ENCODE results near the gene MAP3K5. TPM values are rescaled to one million over a fixed set of nuclear protein-coding genes. Genes with fewer than 3 reads are reported as not detected.

Gene MAP3K5
- total and polyA plus RNA-seq, 9 of the 15 experiments (the other 6 are each of a cell fraction or from before 2014, with no cell fraction given), result 2.2 to 13.0 (median 9.9) TPM

DNA sequence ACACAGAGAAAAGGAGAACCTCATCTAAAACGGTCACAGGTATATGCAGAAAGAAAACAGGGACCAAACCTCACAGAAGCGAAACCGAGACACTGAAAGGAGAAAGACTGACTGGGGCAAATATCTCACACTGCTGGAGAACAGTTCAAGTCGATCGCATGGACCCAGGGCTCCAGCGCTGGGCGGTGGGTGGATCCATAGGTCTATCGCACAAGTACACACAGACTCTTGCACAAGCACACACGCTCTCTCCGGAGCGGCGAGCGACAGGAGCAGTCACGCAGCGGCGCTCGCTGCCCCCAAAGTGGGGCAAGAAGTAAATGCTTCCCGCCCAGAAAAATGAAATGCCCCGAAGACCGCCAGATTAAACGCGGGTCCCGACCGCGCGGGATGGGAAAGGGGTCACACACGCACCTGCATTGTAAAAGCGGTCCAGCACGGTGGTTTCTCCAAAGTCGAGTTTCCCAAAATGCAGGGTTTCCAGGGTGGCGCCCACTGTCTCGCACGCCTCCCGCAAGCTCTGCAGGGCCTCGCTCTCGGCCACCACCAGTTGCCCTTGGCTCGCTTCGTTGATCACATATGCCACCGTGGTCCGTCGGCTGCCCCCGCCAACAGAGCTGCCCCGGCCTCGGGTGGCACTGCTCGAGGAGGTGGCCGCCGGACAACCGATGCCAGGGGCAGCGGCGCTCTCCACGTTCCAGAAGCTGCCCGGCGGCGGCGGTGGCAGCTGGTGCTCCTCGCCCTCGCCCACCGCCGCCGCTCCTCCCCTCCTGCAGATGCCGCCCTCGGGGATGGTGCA is 782 bp downstream of the MAP3K5 start (continued):
- TF ChIP-seq, protein P1, sequence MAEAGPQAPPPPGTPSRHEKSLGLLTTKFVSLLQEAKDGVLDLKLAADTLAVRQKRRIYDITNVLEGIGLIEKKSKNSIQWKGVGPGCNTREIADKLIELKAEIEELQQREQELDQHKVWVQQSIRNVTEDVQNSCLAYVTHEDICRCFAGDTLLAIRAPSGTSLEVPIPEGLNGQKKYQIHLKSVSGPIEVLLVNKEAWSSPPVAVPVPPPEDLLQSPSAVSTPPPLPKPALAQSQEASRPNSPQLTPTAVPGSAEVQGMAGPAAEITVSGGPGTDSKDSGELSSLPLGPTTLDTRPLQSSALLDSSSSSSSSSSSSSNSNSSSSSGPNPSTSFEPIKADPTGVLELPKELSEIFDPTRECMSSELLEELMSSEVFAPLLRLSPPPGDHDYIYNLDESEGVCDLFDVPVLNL (CRISPR knock-in tag; IDR thresholded peaks at IDR 0.05; ENCODE audit: low read depth), result no peak
- TF ChIP-seq PCBP1 (IDR thresholded peaks at IDR 0.05; ENCODE audit: low read depth, low read length, poor library complexity, severe bottlenecking) (no peak), SOX6 (IDR thresholded peaks at IDR 0.05) (0 out of 2 replicates have a peak, but pooled peaks have one; percentile 42), ELF4 (CRISPR knock-in tag; IDR thresholded peaks at IDR 0.05) (peak; percentile 59; the same call in 1 of the 2 replicates), TRIM24 (IDR thresholded peaks at IDR 0.05) (no peak), TARDBP (IDR thresholded peaks at IDR 0.05) (no peak), BMI1 (IDR thresholded peaks at IDR 0.05; ENCODE audit: low read length) (no peak), ARID1B (IDR thresholded peaks at IDR 0.05) (peak; percentile 39), FOXA3 (CRISPR knock-in tag; conservative IDR thresholded peaks at IDR 0.05 in 1 of 2, IDR thresholded peaks at IDR 0.05 in 1 of 2) (peak in 1 of 2 experiments; percentile 62; a peak in 1 of 4 replicates), GTF2A2 (tag; IDR thresholded peaks at IDR 0.05) (no peak), GTF2F1 (IDR thresholded peaks at IDR 0.05; ENCODE audit: low read depth, low read length) (no peak), ZNF165 (CRISPR knock-in tag; IDR thresholded peaks at IDR 0.05; ENCODE audit: borderline replicate concordance) (no peak), ARHGAP35 (IDR thresholded peaks at IDR 0.05; ENCODE audit: partially characterized antibody) (no peak), ARNT (IDR thresholded peaks at IDR 0.05) (no peak), RFX7 (CRISPR knock-in tag; IDR thresholded peaks at IDR 0.05) (no peak), BCL6 (CRISPR knock-in tag; IDR thresholded peaks at IDR 0.05) (no peak), RBM39 (optimal IDR thresholded peaks at IDR 0.05; ENCODE audit: low read depth, low read length) (no peak), SNIP1 (IDR thresholded peaks at IDR 0.05; ENCODE audit: low read depth) (no peak), SMAD1 (IDR thresholded peaks at IDR 0.05; ENCODE audit: low read depth, low read length, partially characterized antibody) (no peak)
- TF ChIP-seq, protein P2, sequence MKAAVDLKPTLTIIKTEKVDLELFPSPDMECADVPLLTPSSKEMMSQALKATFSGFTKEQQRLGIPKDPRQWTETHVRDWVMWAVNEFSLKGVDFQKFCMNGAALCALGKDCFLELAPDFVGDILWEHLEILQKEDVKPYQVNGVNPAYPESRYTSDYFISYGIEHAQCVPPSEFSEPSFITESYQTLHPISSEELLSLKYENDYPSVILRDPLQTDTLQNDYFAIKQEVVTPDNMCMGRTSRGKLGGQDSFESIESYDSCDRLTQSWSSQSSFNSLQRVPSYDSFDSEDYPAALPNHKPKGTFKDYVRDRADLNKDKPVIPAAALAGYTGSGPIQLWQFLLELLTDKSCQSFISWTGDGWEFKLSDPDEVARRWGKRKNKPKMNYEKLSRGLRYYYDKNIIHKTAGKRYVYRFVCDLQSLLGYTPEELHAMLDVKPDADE (conservative IDR thresholded peaks at IDR 0.05; ENCODE audit: control insufficient read depth, low read depth, low read length), result peak; percentile 36; the same call in 1 of the 2 replicates
- TF ChIP-seq, protein P3, sequence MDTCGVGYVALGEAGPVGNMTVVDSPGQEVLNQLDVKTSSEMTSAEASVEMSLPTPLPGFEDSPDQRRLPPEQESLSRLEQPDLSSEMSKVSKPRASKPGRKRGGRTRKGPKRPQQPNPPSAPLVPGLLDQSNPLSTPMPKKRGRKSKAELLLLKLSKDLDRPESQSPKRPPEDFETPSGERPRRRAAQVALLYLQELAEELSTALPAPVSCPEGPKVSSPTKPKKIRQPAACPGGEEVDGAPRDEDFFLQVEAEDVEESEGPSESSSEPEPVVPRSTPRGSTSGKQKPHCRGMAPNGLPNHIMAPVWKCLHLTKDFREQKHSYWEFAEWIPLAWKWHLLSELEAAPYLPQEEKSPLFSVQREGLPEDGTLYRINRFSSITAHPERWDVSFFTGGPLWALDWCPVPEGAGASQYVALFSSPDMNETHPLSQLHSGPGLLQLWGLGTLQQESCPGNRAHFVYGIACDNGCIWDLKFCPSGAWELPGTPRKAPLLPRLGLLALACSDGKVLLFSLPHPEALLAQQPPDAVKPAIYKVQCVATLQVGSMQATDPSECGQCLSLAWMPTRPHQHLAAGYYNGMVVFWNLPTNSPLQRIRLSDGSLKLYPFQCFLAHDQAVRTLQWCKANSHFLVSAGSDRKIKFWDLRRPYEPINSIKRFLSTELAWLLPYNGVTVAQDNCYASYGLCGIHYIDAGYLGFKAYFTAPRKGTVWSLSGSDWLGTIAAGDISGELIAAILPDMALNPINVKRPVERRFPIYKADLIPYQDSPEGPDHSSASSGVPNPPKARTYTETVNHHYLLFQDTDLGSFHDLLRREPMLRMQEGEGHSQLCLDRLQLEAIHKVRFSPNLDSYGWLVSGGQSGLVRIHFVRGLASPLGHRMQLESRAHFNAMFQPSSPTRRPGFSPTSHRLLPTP (IDR thresholded peaks at IDR 0.05; ENCODE audit: borderline replicate concordance, extremely low read depth, insufficient read length), result no peak
- TF ChIP-seq, protein P4, sequence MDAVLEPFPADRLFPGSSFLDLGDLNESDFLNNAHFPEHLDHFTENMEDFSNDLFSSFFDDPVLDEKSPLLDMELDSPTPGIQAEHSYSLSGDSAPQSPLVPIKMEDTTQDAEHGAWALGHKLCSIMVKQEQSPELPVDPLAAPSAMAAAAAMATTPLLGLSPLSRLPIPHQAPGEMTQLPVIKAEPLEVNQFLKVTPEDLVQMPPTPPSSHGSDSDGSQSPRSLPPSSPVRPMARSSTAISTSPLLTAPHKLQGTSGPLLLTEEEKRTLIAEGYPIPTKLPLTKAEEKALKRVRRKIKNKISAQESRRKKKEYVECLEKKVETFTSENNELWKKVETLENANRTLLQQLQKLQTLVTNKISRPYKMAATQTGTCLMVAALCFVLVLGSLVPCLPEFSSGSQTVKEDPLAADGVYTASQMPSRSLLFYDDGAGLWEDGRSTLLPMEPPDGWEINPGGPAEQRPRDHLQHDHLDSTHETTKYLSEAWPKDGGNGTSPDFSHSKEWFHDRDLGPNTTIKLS (IDR thresholded peaks at IDR 0.05; ENCODE audit: borderline replicate concordance, low read depth), result no peak
